Astrocyte (in vitro differentiated cells and primary cell): Measurements from ENCODE around the gene ABLIM2. TPM values are rescaled to one million over a fixed set of nuclear protein-coding genes. Genes with fewer than 3 reads are reported as not detected.

Source experiments
- DNase-seq: peaks from one replicate; pipeline ENCODE4 v3.0.0-alpha.2; 2010; ENCODE audit warnings: low read depth
- FAIRE-seq: peaks from 2 replicates; lab custom pipeline; 2011; peaks lifted over from hg19 to GRCh38; lab: Jason Lieb, UNC
- H2AFZ ChIP-seq: 2 replicates; pipeline ENCODE4 v1.6.0; 2012; ENCODE audit warnings: low read depth, low read length, inconsistent platforms
- H3K27ac ChIP-seq: 2 replicates; pipeline ENCODE4 v1.5.1; 2011; ENCODE audit warnings: low read depth, low read length, inconsistent platforms
- H3K27me3 ChIP-seq: 2 replicates; pipeline ENCODE4 v1.6.0; 2011; ENCODE audit warnings: low read length, inconsistent platforms; ENCODE audit not compliant: insufficient read depth
- H3K36me3 ChIP-seq: 2 replicates; pipeline ENCODE4 v1.5.1; 2011; ENCODE audit warnings: low read length, inconsistent platforms; ENCODE audit not compliant: insufficient read depth
- H3K4me1 ChIP-seq: 2 replicates; pipeline ENCODE4 v1.5.1; 2011; ENCODE audit warnings: low read length, inconsistent platforms; ENCODE audit not compliant: insufficient read depth
- H3K4me2 ChIP-seq: 2 replicates; pipeline ENCODE4 v1.6.0; 2012; ENCODE audit warnings: low read length, inconsistent platforms
- H3K4me3 ChIP-seq: 2 replicates; pipeline ENCODE4 v1.5.1; 2011; ENCODE audit warnings: low read depth, mild to moderate bottlenecking, low read length, inconsistent platforms; ENCODE audit not compliant: insufficient read depth
- H3K79me2 ChIP-seq: 2 replicates; pipeline ENCODE4 v1.6.0; 2012; ENCODE audit warnings: mild to moderate bottlenecking, low read length, inconsistent platforms; ENCODE audit not compliant: insufficient read depth
- H3K9ac ChIP-seq: 2 replicates; pipeline ENCODE4 v1.6.0; 2012; ENCODE audit warnings: mild to moderate bottlenecking, low read length, inconsistent platforms
- H3K9me3 ChIP-seq: 2 replicates; pipeline ENCODE4 v1.5.1; 2012; ENCODE audit warnings: low read depth, mild to moderate bottlenecking, low read length, inconsistent platforms; ENCODE audit not compliant: insufficient read depth
- H4K20me1 ChIP-seq: 2 replicates; pipeline ENCODE4 v1.6.0; 2012; ENCODE audit warnings: low read length, inconsistent platforms; ENCODE audit not compliant: insufficient read depth
- H3K27ac Mint-ChIP-seq: one replicate; pipeline ENCODE4 v1.8.0; 2021; ENCODE audit warnings: mild to moderate bottlenecking, mixed read lengths; ENCODE audit not compliant: unreplicated experiment
- H3K27me3 Mint-ChIP-seq: one replicate; pipeline ENCODE4 v1.8.0; 2021; ENCODE audit warnings: low read depth, mixed read lengths; ENCODE audit not compliant: unreplicated experiment
- H3K36me3 Mint-ChIP-seq: one replicate; pipeline ENCODE4 v1.8.0; 2021; ENCODE audit warnings: low read depth, mixed read lengths; ENCODE audit not compliant: unreplicated experiment
- H3K4me1 Mint-ChIP-seq: one replicate; pipeline ENCODE4 v1.8.0; 2021; ENCODE audit warnings: low read depth, mixed read lengths; ENCODE audit not compliant: unreplicated experiment
- H3K4me3 Mint-ChIP-seq: one replicate; pipeline ENCODE4 v1.8.0; 2021; ENCODE audit warnings: mild to moderate bottlenecking, moderate library complexity, mixed read lengths; ENCODE audit not compliant: unreplicated experiment
- H3K9me3 Mint-ChIP-seq: one replicate; pipeline ENCODE4 v1.8.0; 2021; ENCODE audit warnings: mild to moderate bottlenecking, mixed read lengths; ENCODE audit not compliant: unreplicated experiment
- EZH2 ChIP-seq: IDR thresholded peaks from 2 replicates; pipeline ENCODE4 v1.6.1; 2012; ENCODE audit warnings: mild to moderate bottlenecking, low read length, inconsistent platforms; ENCODE audit not compliant: insufficient read depth
- total RNA-seq: library from RNA; stranded (reverse); gene quantifications from 2 replicates; pipeline ENCODE4 v1.2.1, GENCODE V29; 2021
- TF ChIP-seq, protein P1 (sequence below): IDR thresholded peaks from 2 replicates; pipeline ENCODE4 v1.5.1; 2011; ENCODE audit warnings: low read depth, mild to moderate bottlenecking, inconsistent platforms, low read length, moderate library complexity; ENCODE audit not compliant: insufficient read depth

The ABLIM2 gene
- total RNA-seq, 1 donor from 2014 or later: 0.50 TPM

GRCh38 chr4:8067274-8067936 lies 91.2 kb downstream of the ABLIM2 start:
- no peak overlapping the region for H3K4me3 Mint-ChIP-seq
- H3K36me3 ChIP-seq: no peaks in the 10 kb centered on the region
- TF ChIP-seq, protein P1, sequence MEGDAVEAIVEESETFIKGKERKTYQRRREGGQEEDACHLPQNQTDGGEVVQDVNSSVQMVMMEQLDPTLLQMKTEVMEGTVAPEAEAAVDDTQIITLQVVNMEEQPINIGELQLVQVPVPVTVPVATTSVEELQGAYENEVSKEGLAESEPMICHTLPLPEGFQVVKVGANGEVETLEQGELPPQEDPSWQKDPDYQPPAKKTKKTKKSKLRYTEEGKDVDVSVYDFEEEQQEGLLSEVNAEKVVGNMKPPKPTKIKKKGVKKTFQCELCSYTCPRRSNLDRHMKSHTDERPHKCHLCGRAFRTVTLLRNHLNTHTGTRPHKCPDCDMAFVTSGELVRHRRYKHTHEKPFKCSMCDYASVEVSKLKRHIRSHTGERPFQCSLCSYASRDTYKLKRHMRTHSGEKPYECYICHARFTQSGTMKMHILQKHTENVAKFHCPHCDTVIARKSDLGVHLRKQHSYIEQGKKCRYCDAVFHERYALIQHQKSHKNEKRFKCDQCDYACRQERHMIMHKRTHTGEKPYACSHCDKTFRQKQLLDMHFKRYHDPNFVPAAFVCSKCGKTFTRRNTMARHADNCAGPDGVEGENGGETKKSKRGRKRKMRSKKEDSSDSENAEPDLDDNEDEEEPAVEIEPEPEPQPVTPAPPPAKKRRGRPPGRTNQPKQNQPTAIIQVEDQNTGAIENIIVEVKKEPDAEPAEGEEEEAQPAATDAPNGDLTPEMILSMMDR: no peak
- TF ChIP-seq EZH2: no peak
- H3K79me2 ChIP-seq: no peaks in the 10 kb centered on the region
- H4K20me1 ChIP-seq: no peaks in the 10 kb centered on the region
- no peaks in the 10 kb centered on the region for H3K36me3 Mint-ChIP-seq
- no peaks in the 10 kb centered on the region for H3K4me1 ChIP-seq
- no peak overlapping the region for H3K27ac ChIP-seq
- H3K9ac ChIP-seq: no peak overlapping the region
- H3K9me3 ChIP-seq: peaks cover 23% of the 10 kb centered on the region
- H3K9me3 Mint-ChIP-seq: peaks cover 32% of the 10 kb centered on the region
- no peak overlapping the region for H3K4me3 ChIP-seq
- DNase-seq (no peak), FAIRE-seq (no peak)
- peaks cover 29% of the 10 kb centered on the region for H3K27me3 ChIP-seq
- H3K27ac Mint-ChIP-seq: no peak overlapping the region
- peaks cover 21% of the 10 kb centered on the region for H3K27me3 Mint-ChIP-seq
- H3K4me2 ChIP-seq: no peak overlapping the region
- no peak overlapping the region for H2AFZ ChIP-seq
- H3K4me1 Mint-ChIP-seq: no peaks in the 10 kb centered on the region

DNA sequence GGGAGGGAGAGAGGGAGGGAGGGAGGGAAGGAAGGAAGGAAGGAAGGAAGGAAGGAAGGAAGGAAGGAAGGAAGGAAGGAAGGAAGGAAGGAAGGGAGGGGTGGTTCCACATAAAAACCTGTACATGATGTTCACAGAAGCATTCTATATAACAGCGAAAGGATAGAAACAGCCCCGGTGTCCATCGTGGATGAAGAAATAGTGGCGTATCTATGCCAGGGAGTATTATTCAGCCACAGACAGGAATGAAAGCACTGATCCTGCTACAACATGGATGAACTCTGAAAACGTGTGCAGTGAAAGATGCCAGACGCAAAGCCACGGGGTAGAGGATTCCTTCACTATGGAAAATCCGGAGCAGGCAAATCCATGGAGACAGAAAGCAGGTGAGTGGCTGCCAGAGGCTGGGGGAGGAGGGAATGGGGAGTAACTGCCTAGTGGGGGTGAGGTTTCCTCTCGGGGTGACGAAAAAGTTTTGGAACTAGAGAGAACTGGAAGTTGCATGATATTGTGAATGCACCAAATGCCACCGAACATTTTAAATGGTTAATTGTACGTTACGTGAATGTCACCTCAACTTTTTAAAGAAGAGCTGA lies 92.2 kb downstream of the ABLIM2 start:
- Mint-ChIP-seq H3K36me3 (no peaks in the 10 kb centered on the region), H3K27me3 (peaks cover 22% of the 10 kb centered on the region), H3K9me3 (peaks cover 32% of the 10 kb centered on the region), H3K27ac (no peak overlapping the region), H3K4me3 (no peak overlapping the region), H3K4me1 (no peaks in the 10 kb centered on the region)
- Histone ChIP-seq H2AFZ (no peak overlapping the region), H3K79me2 (no peaks in the 10 kb centered on the region), H3K4me2 (no peak overlapping the region), H3K27me3 (peaks cover 24% of the 10 kb centered on the region), H3K4me3 (no peak overlapping the region), H4K20me1 (no peaks in the 10 kb centered on the region), H3K27ac (no peak overlapping the region), H3K4me1 (no peaks in the 10 kb centered on the region), H3K9ac (no peak overlapping the region), H3K9me3 (peaks cover 23% of the 10 kb centered on the region), H3K36me3 (no peaks in the 10 kb centered on the region)
- FAIRE-seq (no peak), DNase-seq (no peak)
- TF ChIP-seq, protein P1: no peak
- TF ChIP-seq EZH2: no peak

DNA sequence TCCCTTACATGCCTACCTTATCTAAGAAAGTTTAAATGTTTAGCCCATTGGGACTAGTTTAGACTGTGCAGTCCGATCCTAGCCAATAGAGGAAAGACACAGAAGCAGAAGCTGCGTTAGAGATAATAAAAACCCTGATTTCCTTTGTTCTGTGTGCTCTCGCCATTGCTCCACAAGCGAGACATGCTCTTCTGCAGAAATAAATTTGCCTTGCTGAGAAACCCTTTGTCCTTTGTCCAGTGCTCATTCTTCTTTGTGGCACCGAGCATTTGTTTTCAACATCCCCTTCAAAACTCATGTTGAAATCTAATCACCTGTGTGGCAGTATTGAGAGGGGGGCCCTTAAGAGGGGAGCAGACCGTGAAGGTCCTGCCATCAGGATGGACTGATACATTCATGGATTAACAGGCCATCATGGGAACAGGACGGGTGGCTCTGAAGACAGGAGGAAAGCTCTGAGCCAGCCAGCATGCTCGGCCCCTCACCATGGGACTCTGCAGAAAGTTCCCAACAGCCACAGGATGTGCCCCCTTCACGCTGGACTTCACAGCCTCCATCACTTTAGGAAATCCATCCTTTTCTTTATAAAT lies 94.5 kb downstream of the ABLIM2 start:
- no peak overlapping the region for H3K9ac ChIP-seq
- no peaks in the 10 kb centered on the region for H3K79me2 ChIP-seq
- Mint-ChIP-seq H3K27ac (no peak overlapping the region), H3K4me1 (no peaks in the 10 kb centered on the region), H3K36me3 (no peaks in the 10 kb centered on the region), H3K4me3 (no peak overlapping the region), H3K27me3 (peaks cover 27% of the 10 kb centered on the region), H3K9me3 (peaks cover 44% of the 10 kb centered on the region)
- no peak overlapping the region for H3K4me3 ChIP-seq
- no peak overlapping the region for H3K27ac ChIP-seq
- H3K9me3 ChIP-seq: peaks cover 20% of the 10 kb centered on the region
- no peaks in the 10 kb centered on the region for H4K20me1 ChIP-seq
- FAIRE-seq: no peak
- no peaks in the 10 kb centered on the region for H3K36me3 ChIP-seq
- TF ChIP-seq EZH2: no peak
- H2AFZ ChIP-seq: no peak overlapping the region
- H3K27me3 ChIP-seq: peaks cover 1% of the 10 kb centered on the region
- H3K4me2 ChIP-seq: no peak overlapping the region
- H3K4me1 ChIP-seq: no peaks in the 10 kb centered on the region
- no peak for DNase-seq
